ENCODE results near the gene CRK.

The CRK gene

DNA sequence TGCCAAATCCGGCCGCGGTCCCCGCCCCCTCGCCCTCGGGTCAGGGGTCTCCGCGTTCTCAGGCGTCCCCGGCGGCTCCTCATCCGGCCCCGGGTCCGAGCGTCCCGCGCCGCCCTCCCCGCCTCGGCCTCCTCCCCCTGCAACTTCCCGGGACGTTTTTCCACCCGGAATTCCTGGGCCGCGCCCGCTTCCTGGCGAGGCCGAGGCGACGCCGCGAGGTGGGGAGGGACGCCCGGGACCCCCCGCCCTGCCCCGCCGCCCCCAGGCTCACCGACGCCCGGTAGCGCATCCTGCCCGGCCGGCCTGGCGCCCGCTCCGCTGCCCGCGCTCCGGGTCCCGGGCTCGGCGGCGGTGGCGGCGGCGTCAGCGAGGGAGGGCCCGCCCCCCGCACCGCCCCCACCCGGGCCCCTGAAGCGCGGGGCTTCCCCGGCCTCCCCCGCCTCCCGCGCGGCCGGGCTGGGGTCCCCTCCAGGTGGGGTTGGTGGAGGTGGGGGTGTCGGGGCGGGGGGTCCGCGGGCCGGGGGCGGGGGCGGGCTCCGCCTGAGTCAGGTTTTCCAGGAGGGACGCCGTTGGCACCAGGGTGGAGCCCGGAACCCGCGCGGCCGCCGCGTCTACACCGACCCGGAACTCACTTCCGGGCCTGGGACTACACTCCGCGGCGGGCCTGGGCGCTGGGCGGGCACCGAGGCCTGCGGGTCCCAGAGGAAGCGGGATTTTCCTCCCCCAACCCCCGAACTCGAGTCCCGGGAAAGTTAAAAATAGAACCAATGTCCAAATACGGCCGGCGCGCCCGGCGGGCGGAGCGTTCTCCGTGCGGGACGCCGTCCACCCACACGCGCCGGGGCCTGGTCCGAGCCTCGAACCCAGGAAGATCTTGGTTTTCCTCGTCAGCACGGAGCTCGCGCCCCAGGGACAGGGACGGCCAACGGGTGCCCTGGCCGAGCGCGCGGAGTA lies 29.7 kb upstream of the CRK start:
- peak; percentile 65 for DNase-seq

- DNase-seq = peak; percentile 47
Observed at GRCh38 chr17:1484676-1485422, 28.8 kb upstream of the CRK start.

- DNase-seq = no peak
Observed at GRCh38 chr17:1484060-1484535, 28.1 kb upstream of the CRK start.

DNA sequence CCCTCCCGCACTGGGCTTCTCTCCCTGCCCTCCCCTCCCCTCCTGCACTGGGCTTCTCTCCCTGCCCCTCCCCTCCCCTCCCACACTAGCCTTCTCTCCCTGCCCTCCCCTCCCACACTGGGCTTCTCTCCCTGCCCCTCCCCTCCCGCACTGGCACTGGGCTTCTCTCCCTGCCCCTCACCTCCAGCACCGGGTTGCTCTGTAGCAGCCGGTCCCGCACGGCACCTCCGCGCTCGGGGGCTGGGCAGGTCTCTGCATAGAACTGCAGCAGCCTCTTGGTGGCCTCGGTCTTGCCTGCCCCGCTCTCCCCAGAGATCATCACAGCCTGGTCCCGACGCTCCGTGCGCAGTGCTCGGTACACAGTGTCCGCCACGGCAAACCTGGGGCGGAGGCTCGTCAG lies 26.6 kb upstream of the CRK start:
- no peak for DNase-seq

DNA sequence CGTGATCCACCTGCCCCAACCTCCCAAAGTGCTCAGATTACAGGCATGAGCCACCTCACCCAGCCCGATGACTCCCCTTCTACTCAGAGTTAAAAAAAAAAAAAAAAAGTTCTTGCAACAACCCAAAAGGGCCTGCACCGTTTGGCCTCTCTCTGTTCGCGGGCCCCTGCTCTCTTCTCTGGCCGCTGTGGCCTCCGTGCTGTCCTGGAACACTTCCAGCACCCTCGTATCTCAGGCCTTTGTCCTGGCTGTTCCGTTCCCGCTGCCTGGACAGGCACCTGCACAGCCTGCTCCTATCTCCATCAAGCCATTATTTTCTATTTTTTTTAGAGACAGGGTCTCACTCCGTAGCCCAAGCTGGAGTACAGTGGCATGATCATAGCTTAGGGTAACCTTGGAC lies 25.7 kb upstream of the CRK start:
- no peak for DNase-seq

GRCh38 chr17:1480747-1481465 lies 24.9 kb upstream of the CRK start:
- DNase-seq = no peak

- DNase-seq = no peak
Observed at GRCh38 chr17:1478418-1478817, 22.4 kb upstream of the CRK start.

DNA sequence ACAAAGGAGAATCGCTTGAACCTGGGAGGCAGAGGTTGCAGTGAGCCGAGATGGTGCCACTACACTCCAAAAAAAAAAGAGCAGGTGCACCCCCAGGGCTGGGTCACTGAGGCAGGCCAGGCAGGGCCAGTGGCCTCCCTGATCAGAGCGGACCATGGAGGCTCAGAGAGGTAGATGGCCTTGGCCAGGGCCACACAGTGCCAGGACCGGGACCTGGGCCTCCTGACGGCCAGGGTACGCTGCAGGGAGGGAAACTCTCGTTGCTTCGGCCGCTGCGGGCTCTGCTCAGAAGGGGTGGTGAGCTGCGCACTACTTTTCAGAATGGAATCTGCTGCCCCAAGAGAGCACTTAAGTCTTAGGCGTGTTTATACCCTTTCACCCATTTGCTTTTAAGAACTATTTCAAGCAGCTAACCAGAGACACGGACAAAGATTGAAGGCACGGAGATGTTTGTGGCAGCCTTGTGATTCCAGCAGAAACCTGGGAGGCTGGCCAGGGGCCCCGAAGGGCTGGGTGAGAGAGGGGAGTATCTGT lies 19.4 kb upstream of the CRK start:
- DNase-seq = no peak

- DNase-seq = no peak
Observed at GRCh38 chr17:1474402-1475189, 18.6 kb upstream of the CRK start.

DNA sequence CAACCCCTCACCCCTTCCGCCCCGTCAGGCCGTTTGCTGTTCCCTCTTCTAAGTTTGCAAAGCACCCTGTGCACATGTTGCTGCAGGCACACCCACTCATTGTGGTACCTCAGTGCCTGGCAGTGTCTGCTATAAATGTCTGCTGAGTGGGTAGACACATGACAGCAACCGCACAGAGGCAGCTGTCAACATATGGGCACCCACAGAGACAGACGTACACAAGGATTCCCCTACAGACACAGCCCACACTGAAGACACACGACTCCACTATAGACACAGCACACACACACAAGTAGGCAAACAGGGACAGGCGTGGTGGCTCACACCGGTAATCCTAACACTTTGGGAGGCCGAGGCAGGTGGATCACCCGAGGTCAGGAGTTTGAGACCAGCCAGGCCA lies 17.8 kb upstream of the CRK start:
- DNase-seq = no peak

DNA sequence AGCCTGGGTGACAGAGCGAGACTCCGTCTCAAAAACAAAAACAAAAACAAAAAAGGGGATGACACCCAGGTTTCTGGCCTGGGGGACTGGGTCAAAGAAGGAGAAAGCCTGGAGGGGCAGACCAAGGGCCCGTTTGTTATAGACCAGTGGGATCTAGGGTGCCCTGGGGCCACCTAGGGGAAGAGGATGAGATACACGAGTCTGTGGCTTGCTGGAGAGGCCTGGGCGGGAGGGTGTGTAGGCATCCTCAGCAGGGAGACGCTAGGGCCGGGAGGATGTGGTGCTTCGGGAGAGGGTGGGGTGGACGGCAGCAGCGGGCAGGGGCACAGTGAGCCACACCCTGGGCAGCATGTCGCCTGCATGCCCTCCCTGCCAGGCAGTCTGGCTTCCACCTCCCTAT lies 17.1 kb upstream of the CRK start:
- no peak for DNase-seq

GRCh38 chr17:1471911-1472821 lies 16.1 kb upstream of the CRK start:
- no peak for DNase-seq

DNA sequence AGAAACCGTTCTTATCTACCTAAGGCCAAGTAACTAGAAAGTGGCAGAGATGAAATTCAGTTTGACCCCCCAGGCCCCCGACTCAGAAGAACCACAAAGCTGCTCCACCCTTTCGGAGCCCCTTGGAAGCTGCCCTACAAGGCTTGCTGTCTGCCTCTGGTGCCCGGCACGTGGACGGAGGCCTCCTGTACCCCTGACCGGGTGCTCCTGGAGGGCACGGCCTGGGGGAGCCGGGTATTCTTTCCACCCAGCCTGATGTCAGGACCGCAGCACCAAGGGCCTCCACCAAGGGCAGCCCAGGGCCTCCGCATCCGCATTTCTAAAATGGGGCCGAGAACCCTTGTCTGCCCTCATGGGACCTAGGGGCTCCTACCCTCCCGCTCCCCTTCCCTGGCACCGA lies 15.5 kb upstream of the CRK start:
- no peak for DNase-seq

- DNase-seq = no peak
Observed at GRCh38 chr17:1470755-1471462, 14.9 kb upstream of the CRK start.

GRCh38 chr17:1470071-1470754 lies 14.2 kb upstream of the CRK start:
- no peak for DNase-seq

GRCh38 chr17:1469231-1469852 lies 13.3 kb upstream of the CRK start:
- no peak for DNase-seq

- DNase-seq = no peak
Observed at GRCh38 chr17:1467898-1468492, 12.0 kb upstream of the CRK start.

DNA sequence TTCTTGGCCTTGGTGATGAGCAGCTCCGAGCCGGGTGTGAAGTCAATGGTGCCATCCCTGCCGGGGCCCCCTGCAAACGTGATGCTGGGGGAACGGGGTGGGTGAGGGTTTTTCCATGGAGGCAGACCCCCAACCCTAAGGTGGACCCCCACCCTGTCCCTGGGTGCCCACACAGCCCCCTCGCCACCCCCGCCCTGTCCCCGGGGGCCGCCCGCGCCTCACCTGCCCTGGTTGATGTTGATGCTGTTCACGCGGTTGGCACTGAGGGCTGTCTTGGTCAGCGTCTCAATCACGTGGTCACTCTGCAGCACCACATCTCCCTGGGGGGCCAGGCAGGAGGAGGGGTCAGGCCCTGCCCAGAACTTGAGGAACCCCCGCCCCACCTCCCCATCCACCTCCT lies 11.2 kb upstream of the CRK start:
- no peak for DNase-seq

DNA sequence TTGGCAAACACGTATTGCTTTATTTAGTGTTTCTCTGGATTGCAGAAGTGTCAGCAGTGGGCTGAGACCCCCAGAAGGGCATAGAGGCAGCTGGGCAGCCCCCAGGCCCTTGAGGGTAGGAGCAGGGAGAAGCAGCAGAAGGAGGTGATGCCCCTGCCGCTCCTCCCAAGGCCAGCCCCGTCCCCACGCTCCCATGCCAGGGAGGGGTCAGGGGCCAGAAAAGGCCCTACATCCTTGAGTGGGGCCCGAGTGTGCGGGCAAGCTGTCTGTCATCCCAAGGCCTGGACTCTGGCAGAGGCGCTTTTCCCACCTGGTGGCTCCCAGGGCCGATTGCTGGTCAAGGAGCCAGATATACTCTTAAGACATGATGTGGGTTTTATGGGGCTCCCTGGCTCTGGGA lies 8.2 kb upstream of the CRK start:
- DNase-seq = no peak

Measured in activated CD4-positive, CD25-positive, alpha-beta regulatory T cell treated with anti-CD3 and anti-CD28 coated beads, Interleukin-2, amount 50 U/mL, for 72 hours (primary cell).